H9 (cell line): Measurements from ENCODE around the gene DCTN5. TPM values are rescaled to one million over a fixed set of nuclear protein-coding genes. Genes with fewer than 3 reads are reported as not detected.

Experiments used
- DNase-seq: peaks from one replicate; pipeline ENCODE4 v3.0.0-alpha.2; 2017
- H2AFZ ChIP-seq: one replicate; pipeline ENCODE4 v1.6.1; 2013; ENCODE audit warnings: mild to moderate bottlenecking, low read length, control low read depth, moderate library complexity
- H2AK5ac ChIP-seq: 2 replicates; pipeline ENCODE4 v1.6.1; 2013; ENCODE audit warnings: low read length, control low read depth, mixed read lengths; ENCODE audit not compliant: insufficient read length
- H2BK120ac ChIP-seq: one replicate; pipeline ENCODE4 v1.6.1; 2013; ENCODE audit warnings: low read depth, mild to moderate bottlenecking, low read length, control low read depth, inconsistent platforms; ENCODE audit not compliant: poor library complexity, severe bottlenecking
- H2BK12ac ChIP-seq: 2 replicates; pipeline ENCODE4 v1.6.1; 2013; ENCODE audit warnings: low read length, control low read depth, mixed read lengths, low read depth; ENCODE audit not compliant: insufficient read length
- H2BK15ac ChIP-seq: 2 replicates; pipeline ENCODE4 v1.6.1; 2013; ENCODE audit warnings: low read depth, low read length, control low read depth
- H2BK20ac ChIP-seq: one replicate; pipeline ENCODE4 v1.6.1; 2013; ENCODE audit warnings: low read depth, mild to moderate bottlenecking, low read length, control low read depth, inconsistent platforms; ENCODE audit not compliant: poor library complexity, severe bottlenecking
- H2BK5ac ChIP-seq: 2 replicates; pipeline ENCODE4 v1.6.1; 2013; ENCODE audit warnings: low read length, control low read depth, mixed read lengths; ENCODE audit not compliant: insufficient read length
- H3K14ac ChIP-seq: 2 replicates; pipeline ENCODE4 v1.6.1; 2013; ENCODE audit warnings: low read length, control low read depth; ENCODE audit not compliant: insufficient read depth
- H3K18ac ChIP-seq: 2 replicates; pipeline ENCODE4 v1.6.1; 2013; ENCODE audit warnings: low read depth, mild to moderate bottlenecking, mixed read lengths, low read length, control low read depth; ENCODE audit not compliant: insufficient read length
- H3K23ac ChIP-seq: 2 replicates; pipeline ENCODE4 v1.6.1; 2013; ENCODE audit warnings: low read length, control low read depth, mixed read lengths, low read depth; ENCODE audit not compliant: insufficient read length
- H3K23me2 ChIP-seq: 2 replicates; pipeline ENCODE4 v1.6.1; 2013; ENCODE audit warnings: low read depth, mild to moderate bottlenecking, mixed read lengths, low read length, control low read depth; ENCODE audit not compliant: insufficient read length, poor library complexity, severe bottlenecking
- H3K27ac ChIP-seq: 2 replicates; pipeline ENCODE4 v1.5.1; 2013; ENCODE audit warnings: low read length, control low read depth, mixed read lengths, low read depth; ENCODE audit not compliant: insufficient read length
- H3K27me3 ChIP-seq: 2 replicates; pipeline ENCODE4 v1.6.1; 2013; ENCODE audit warnings: low read length, control low read depth, inconsistent platforms; ENCODE audit not compliant: insufficient read depth
- H3K4ac ChIP-seq: 2 replicates; pipeline ENCODE4 v1.6.1; 2013; ENCODE audit warnings: low read depth, mild to moderate bottlenecking, control low read depth, inconsistent platforms, low read length, moderate library complexity
- H3K4me1 ChIP-seq: 2 replicates; pipeline ENCODE4 v1.6.1; 2013; ENCODE audit warnings: low read length, control low read depth, inconsistent platforms; ENCODE audit not compliant: insufficient read depth
- H3K4me2 ChIP-seq: 2 replicates; pipeline ENCODE4 v1.6.1; 2013; ENCODE audit warnings: low read length, control low read depth, mixed read lengths; ENCODE audit not compliant: insufficient read length, insufficient read depth
- H3K56ac ChIP-seq: 2 replicates; pipeline ENCODE4 v1.6.1; 2013; ENCODE audit warnings: low read depth, mild to moderate bottlenecking, mixed read lengths, low read length, control low read depth; ENCODE audit not compliant: insufficient read length
- H3K79me1 ChIP-seq: 2 replicates; pipeline ENCODE4 v1.6.1; 2013; ENCODE audit warnings: low read depth, mild to moderate bottlenecking, moderate library complexity, low read length, control low read depth, inconsistent platforms; ENCODE audit not compliant: insufficient read depth, poor library complexity, severe bottlenecking
- H3K79me2 ChIP-seq: 2 replicates; pipeline ENCODE4 v1.6.1; 2013; ENCODE audit warnings: low read length, control low read depth, inconsistent platforms; ENCODE audit not compliant: insufficient read depth
- H3K9ac ChIP-seq: 2 replicates; pipeline ENCODE4 v1.6.1; 2013; ENCODE audit warnings: low read length, control low read depth, mixed read lengths; ENCODE audit not compliant: insufficient read length; ENCODE audit errors: extremely low read depth
- H3K9me3 ChIP-seq: one replicate; pipeline ENCODE4 v1.6.1; 2013; ENCODE audit warnings: low read depth, low read length, inconsistent platforms; ENCODE audit not compliant: control insufficient read depth
- H3T11ph ChIP-seq: one replicate; pipeline ENCODE4 v1.6.1; 2013; ENCODE audit warnings: mild to moderate bottlenecking, low read length, control low read depth, inconsistent platforms
- H4K20me1 ChIP-seq: one replicate; pipeline ENCODE4 v1.6.1; 2013; ENCODE audit not compliant: control insufficient read depth, insufficient read length, insufficient read depth
- H4K5ac ChIP-seq: 2 replicates; pipeline ENCODE4 v1.6.1; 2013; ENCODE audit warnings: low read depth, mild to moderate bottlenecking, mixed read lengths, low read length, control low read depth; ENCODE audit not compliant: insufficient read length
- H4K8ac ChIP-seq: replicated peaks from 2 replicates; pipeline ENCODE4 v1.6.1; 2013; ENCODE audit warnings: low read length, control low read depth, mixed read lengths, low read depth; ENCODE audit not compliant: insufficient read length
- H4K91ac ChIP-seq: 2 replicates; pipeline ENCODE4 v1.6.1; 2013; ENCODE audit warnings: low read depth, mild to moderate bottlenecking, moderate library complexity, mixed read lengths, low read length, control low read depth; ENCODE audit not compliant: insufficient read length
- H3K27ac Mint-ChIP-seq, 3 experiments: 2 replicates in 2 of 3; 3 replicates in 1 of 3; pipeline ENCODE4 v1.8.0; 2020 to 2021; ENCODE audit warnings: mixed read lengths in 3 of 3, mild to moderate bottlenecking in 1 of 3, moderate library complexity in 1 of 3
- H3K27me3 Mint-ChIP-seq: 2 replicates; pipeline ENCODE4 v1.8.0; 2021; ENCODE audit warnings: low read depth, mild to moderate bottlenecking, moderate library complexity, mixed read lengths
- H3K36me3 Mint-ChIP-seq, 3 experiments: 2 replicates in 2 of 3; 3 replicates in 1 of 3; pipeline ENCODE4 v1.8.0; 2020 to 2021; ENCODE audit warnings: low read depth in 3 of 3, mixed read lengths in 3 of 3; ENCODE audit not compliant: insufficient read depth in 1 of 3
- H3K4me1 Mint-ChIP-seq, 2 experiments: 2 replicates each; pipeline ENCODE4 v1.8.0; 2020; ENCODE audit warnings: mixed read lengths in 2 of 2
- H3K4me3 Mint-ChIP-seq, 2 experiments: 2 replicates in 1 of 2; 3 replicates in 1 of 2; pipeline ENCODE4 v1.8.0; 2020 to 2021; ENCODE audit warnings: mild to moderate bottlenecking in 2 of 2, mixed read lengths in 2 of 2, moderate library complexity in 1 of 2
- H3K9me3 Mint-ChIP-seq, 2 experiments: 2 replicates in 1 of 2; 3 replicates in 1 of 2; pipeline ENCODE4 v1.8.0; 2020; ENCODE audit warnings: mild to moderate bottlenecking in 2 of 2, mixed read lengths in 2 of 2, moderate library complexity in 1 of 2
- WGBS: extraction: QIAGEN DNeasy Blood & Tissue Kit; methylation state at CpG from one replicate; pipeline ENCODE4 v1.1.7; 2013; ENCODE audit warnings: missing lambda C conversion rate, low lambda C conversion rate, mixed read lengths; ENCODE audit not compliant: insufficient read length; ENCODE audit errors: extremely low coverage; 5-methylcytosine and 5-hydroxymethylcytosine counted together
- total RNA-seq: library from RNA; stranded (reverse); gene quantifications from 2 replicates; pipeline ENCODE4 v1.2.1, GENCODE V29; 2021
- TF ChIP-seq, protein P1 (sequence below): fragments of 200-600 bp; sonication (generic); conservative IDR thresholded peaks from 3 replicates; pipeline ENCODE4 v1.8.0; 2021; ENCODE audit warnings: antibody characterized with exemption, mild to moderate bottlenecking

DCTN5 gene
- total RNA-seq, 1 experiment from 2014 or later: 114 TPM

DNA sequence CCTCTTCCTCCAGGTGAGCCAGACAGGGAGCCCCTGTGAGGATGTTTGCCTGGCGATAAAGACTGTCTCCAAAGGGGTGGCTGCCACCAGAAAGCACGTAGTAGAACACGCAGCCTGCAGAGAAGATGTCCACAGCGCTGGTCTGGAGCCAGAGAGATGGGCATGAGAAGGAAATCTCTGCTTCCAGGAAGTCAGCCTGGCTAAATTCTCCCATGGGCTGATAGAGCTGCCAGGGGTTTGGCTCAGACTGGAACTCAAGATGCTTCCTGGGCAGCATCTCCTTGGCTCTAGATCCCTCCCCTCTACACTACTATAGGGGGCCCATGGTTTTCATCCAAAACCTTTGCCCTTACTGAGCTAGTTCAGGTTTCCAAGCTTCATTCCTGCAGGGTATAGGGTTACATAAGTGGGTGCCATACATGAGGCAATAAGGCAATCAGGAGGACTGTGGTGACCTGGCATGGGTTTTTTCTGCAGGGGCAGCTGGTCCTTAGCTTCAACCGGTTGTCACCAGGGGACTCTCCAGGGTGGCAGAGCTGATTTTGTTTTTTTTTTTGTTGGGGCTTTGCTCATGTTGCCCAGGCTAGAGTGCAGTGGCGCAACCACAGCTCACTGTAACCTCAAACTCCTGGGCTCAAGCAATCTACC is 51.0 kb downstream of the DCTN5 start:
- Histone ChIP-seq H2AK5ac (no peak overlapping the region), H2BK5ac (no peak overlapping the region), H2BK15ac (no peak overlapping the region), H3K18ac (no peak overlapping the region), H2AFZ (no peak overlapping the region), H3K14ac (no peak overlapping the region), H4K91ac (no peak overlapping the region), H3K4me1 (no peaks in the 10 kb centered on the region), H4K20me1 (no peaks in the 10 kb centered on the region), H3K23me2 (peaks cover 6% of the 10 kb centered on the region), H3K27ac (no peak overlapping the region), H3K9me3 (no peaks in the 10 kb centered on the region), H2BK120ac (no peak overlapping the region), H3K4me2 (no peak overlapping the region), H3K79me2 (no peaks in the 10 kb centered on the region), H3K9ac (no peak overlapping the region), H3K56ac (no peak overlapping the region), H3K23ac (no peak overlapping the region), H4K5ac (no peak overlapping the region), H2BK20ac (no peak overlapping the region), H2BK12ac (no peak overlapping the region), H4K8ac (no peak overlapping the region), H3T11ph (no peak overlapping the region), H3K4ac (no peak overlapping the region), H3K27me3 (no peaks in the 10 kb centered on the region), H3K79me1 (no peaks in the 10 kb centered on the region)
- no peaks in the 10 kb centered on the region for H3K9me3 Mint-ChIP-seq
- WGBS: no CpG with 5 or more reads among the region's 6 CpGs
- no peaks in the 10 kb centered on the region for H3K27me3 Mint-ChIP-seq
- no peak for DNase-seq
- TF ChIP-seq, protein P1, sequence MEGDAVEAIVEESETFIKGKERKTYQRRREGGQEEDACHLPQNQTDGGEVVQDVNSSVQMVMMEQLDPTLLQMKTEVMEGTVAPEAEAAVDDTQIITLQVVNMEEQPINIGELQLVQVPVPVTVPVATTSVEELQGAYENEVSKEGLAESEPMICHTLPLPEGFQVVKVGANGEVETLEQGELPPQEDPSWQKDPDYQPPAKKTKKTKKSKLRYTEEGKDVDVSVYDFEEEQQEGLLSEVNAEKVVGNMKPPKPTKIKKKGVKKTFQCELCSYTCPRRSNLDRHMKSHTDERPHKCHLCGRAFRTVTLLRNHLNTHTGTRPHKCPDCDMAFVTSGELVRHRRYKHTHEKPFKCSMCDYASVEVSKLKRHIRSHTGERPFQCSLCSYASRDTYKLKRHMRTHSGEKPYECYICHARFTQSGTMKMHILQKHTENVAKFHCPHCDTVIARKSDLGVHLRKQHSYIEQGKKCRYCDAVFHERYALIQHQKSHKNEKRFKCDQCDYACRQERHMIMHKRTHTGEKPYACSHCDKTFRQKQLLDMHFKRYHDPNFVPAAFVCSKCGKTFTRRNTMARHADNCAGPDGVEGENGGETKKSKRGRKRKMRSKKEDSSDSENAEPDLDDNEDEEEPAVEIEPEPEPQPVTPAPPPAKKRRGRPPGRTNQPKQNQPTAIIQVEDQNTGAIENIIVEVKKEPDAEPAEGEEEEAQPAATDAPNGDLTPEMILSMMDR: no peak
- H3K36me3 Mint-ChIP-seq: peaks cover 26 to 53% (median 43%) of the 10 kb centered on the region in 3 experiments; a peak in 6 of 7 replicates
- H3K4me3 Mint-ChIP-seq: no peak overlapping the region
- H3K27ac Mint-ChIP-seq: peak overlapping the region in 1 of 3 experiments; percentile 80; a peak in 2 of 7 replicates
- peaks cover 16 to 17% of the 10 kb centered on the region in 2 experiments for H3K4me1 Mint-ChIP-seq
